ENCODE results near the gene MEI1.

DNA sequence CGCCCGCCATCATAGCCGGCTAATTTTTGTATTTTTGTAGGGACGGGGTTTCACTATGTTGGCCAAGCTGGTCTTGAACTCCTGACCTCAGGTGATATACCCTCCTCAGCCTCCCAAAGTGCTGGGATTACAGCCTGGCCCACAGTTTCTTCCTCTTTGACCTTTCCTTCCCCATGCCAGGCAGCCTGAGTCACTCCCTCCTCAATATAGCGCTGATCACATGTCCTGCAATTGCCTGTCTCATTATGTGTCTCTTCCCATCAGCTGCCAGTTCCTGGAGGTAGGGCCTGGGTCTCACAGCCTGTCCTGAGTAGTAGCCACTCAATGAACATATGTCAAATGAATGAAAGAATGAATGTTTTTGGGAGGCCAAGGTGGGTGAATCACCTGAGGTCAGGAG lies 58.2 kb downstream of the MEI1 start:
- no peak for TF ChIP-seq CTCF (IDR thresholded peaks at IDR 0.05; ENCODE audit: insufficient read depth, low read length)
- no peak for TF ChIP-seq POLR2AphosphoS5 (IDR thresholded peaks at IDR 0.05; ENCODE audit: low read depth)
- TF ChIP-seq, protein P1, sequence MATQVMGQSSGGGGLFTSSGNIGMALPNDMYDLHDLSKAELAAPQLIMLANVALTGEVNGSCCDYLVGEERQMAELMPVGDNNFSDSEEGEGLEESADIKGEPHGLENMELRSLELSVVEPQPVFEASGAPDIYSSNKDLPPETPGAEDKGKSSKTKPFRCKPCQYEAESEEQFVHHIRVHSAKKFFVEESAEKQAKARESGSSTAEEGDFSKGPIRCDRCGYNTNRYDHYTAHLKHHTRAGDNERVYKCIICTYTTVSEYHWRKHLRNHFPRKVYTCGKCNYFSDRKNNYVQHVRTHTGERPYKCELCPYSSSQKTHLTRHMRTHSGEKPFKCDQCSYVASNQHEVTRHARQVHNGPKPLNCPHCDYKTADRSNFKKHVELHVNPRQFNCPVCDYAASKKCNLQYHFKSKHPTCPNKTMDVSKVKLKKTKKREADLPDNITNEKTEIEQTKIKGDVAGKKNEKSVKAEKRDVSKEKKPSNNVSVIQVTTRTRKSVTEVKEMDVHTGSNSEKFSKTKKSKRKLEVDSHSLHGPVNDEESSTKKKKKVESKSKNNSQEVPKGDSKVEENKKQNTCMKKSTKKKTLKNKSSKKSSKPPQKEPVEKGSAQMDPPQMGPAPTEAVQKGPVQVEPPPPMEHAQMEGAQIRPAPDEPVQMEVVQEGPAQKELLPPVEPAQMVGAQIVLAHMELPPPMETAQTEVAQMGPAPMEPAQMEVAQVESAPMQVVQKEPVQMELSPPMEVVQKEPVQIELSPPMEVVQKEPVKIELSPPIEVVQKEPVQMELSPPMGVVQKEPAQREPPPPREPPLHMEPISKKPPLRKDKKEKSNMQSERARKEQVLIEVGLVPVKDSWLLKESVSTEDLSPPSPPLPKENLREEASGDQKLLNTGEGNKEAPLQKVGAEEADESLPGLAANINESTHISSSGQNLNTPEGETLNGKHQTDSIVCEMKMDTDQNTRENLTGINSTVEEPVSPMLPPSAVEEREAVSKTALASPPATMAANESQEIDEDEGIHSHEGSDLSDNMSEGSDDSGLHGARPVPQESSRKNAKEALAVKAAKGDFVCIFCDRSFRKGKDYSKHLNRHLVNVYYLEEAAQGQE (IDR thresholded peaks at IDR 0.05; ENCODE audit: insufficient replicate concordance, low read depth) = no peak
- no peak for TF ChIP-seq SPI1 (IDR thresholded peaks at IDR 0.05; ENCODE audit: borderline replicate concordance, low read depth)
- TF ChIP-seq GABPA (IDR thresholded peaks at IDR 0.05; ENCODE audit: low read depth) = no peak

Measured in HL-60 (cell line).